HG03520 (cell line): ENCODE data around the gene ITLN1.
A peak's percentile ranks its signal among the peaks of the same experiment; 100 is the strongest.
"Not testable (repeated sequence)": the region's sequence is repeated elsewhere in the genome, so short reads cannot be mapped to it uniquely, and the experiment has no call there.

Experiments used
- ATAC-seq: cut with Tn5 transposase; IDR thresholded peaks from one replicate; pipeline ENCODE4 v1.9.1; 2021; ENCODE audit warnings: mild to moderate bottlenecking, moderate library complexity; ENCODE audit not compliant: unreplicated experiment

ITLN1 gene

GRCh38 chr1:160883581-160884513 is 1.1 kb downstream of the ITLN1 start:
- ATAC-seq, result no peak

- no peak for ATAC-seq
These were observed 2.4 kb downstream of the ITLN1 start for GRCh38 chr1:160882582-160882981.

- ATAC-seq, result not testable (repeated sequence)
These were observed 3.7 kb downstream of the ITLN1 start for GRCh38 chr1:160881264-160881663.

GRCh38 chr1:160880216-160880615 is 4.8 kb downstream of the ITLN1 start:
- ATAC-seq, result no peak

GRCh38 chr1:160879056-160879455 is 5.9 kb downstream of the ITLN1 start:
- ATAC-seq, result no peak

- ATAC-seq, result no peak
These were observed 7.8 kb downstream of the ITLN1 start for GRCh38 chr1:160877221-160877620.

GRCh38 chr1:160876311-160876710 is 8.7 kb downstream of the ITLN1 start:
- no peak for ATAC-seq

GRCh38 chr1:160875591-160875990 is 9.4 kb downstream of the ITLN1 start:
- ATAC-seq, result not testable (repeated sequence)

- no peak for ATAC-seq
These were observed 10.0 kb downstream of the ITLN1 start for GRCh38 chr1:160874935-160875334.

- ATAC-seq, result no peak
These were observed 16.8 kb downstream of the ITLN1 start for GRCh38 chr1:160868141-160868540.

GRCh38 chr1:160867651-160868050 is 17.3 kb downstream of the ITLN1 start:
- ATAC-seq, result not testable (repeated sequence)

- no peak for ATAC-seq
These were observed 18.2 kb downstream of the ITLN1 start for GRCh38 chr1:160866695-160867260.

GRCh38 chr1:160866001-160866694 is 18.8 kb downstream of the ITLN1 start:
- no peak for ATAC-seq

GRCh38 chr1:160865337-160865736 is 19.6 kb downstream of the ITLN1 start:
- no peak for ATAC-seq

GRCh38 chr1:160864173-160864572 is 20.8 kb downstream of the ITLN1 start:
- no peak for ATAC-seq

GRCh38 chr1:160863774-160864131 is 21.2 kb downstream of the ITLN1 start:
- ATAC-seq, result no peak

- no peak for ATAC-seq
These were observed 21.8 kb downstream of the ITLN1 start for GRCh38 chr1:160863061-160863773.

- ATAC-seq, result peak; percentile 50
These were observed 22.5 kb downstream of the ITLN1 start, which contains the start of gene CD244 for GRCh38 chr1:160862203-160863060. CD244 (minus strand) TSS chr1:160862887; CDS start chr1:160862677, 210 bp downstream.

GRCh38 chr1:160860840-160861505 is 24.0 kb downstream of the ITLN1 start:
- ATAC-seq, result no peak
